RWPE2 (cell line): ENCODE data around the gene WWOX.
A peak's percentile ranks its signal among the peaks of the same experiment; 100 is the strongest.

Experiments
- ATAC-seq: fragments of 200-7000 bp; cut with Tn5 transposase; 3 replicates; pipeline ENCODE4 v1.9.1; 2021; ENCODE audit warnings: low read depth
- DNase-seq: peaks from one replicate; pipeline ENCODE4 v3.0.0-alpha.2; 2020; ENCODE audit warnings: low spot score
- H3K27ac ChIP-seq: fragments of 450-650 bp; 2 replicates; pipeline ENCODE4 v1.5.1; 2017; ENCODE audit warnings: mild to moderate bottlenecking; ENCODE audit not compliant: poor library complexity, severe bottlenecking
- H3K27me3 ChIP-seq: fragments of 250-450 bp; sonication (Bioruptor Pico); 2 replicates; pipeline ENCODE4 v1.5.1; 2021; ENCODE audit warnings: mild to moderate bottlenecking, moderate library complexity; ENCODE audit not compliant: insufficient read depth, poor library complexity, severe bottlenecking
- H3K36me3 ChIP-seq: fragments of 250-450 bp; sonication (Bioruptor Pico); 2 replicates; pipeline ENCODE4 v1.5.1; 2020; ENCODE audit warnings: low read depth, mild to moderate bottlenecking, moderate library complexity
- H3K4me1 ChIP-seq: fragments of 250-450 bp; sonication (Bioruptor Pico); 2 replicates; pipeline ENCODE4 v1.5.1; 2021; ENCODE audit warnings: mild to moderate bottlenecking, moderate library complexity; ENCODE audit not compliant: insufficient read depth, poor library complexity, severe bottlenecking
- H3K4me3 ChIP-seq: fragments of 250-450 bp; sonication (Bioruptor Pico); 2 replicates; pipeline ENCODE4 v1.5.1; 2021; ENCODE audit warnings: mild to moderate bottlenecking, moderate library complexity; ENCODE audit not compliant: severe bottlenecking
- H3K9me3 ChIP-seq: fragments of 250-450 bp; sonication (Bioruptor Pico); 2 replicates; pipeline ENCODE4 v1.5.1; 2021; ENCODE audit warnings: mild to moderate bottlenecking, moderate library complexity; ENCODE audit not compliant: severe bottlenecking
- TF ChIP-seq, protein P1 (sequence below): fragments of 450-650 bp; IDR thresholded peaks from one replicate; pipeline ENCODE4 v1.5.1; 2017; ENCODE audit warnings: mild to moderate bottlenecking, moderate library complexity; ENCODE audit not compliant: poor library complexity, severe bottlenecking

The WWOX gene

GRCh38 chr16:78607022-78607421 is 507.6 kb downstream of the WWOX start:
- Histone ChIP-seq H3K27me3 (no peaks in the 10 kb centered on the region), H3K9me3 (no peaks in the 10 kb centered on the region), H3K36me3 (no peaks in the 10 kb centered on the region), H3K4me3 (no peak overlapping the region), H3K4me1 (peaks cover 3% of the 10 kb centered on the region), H3K27ac (no peak overlapping the region)
- DNase-seq: no peak
- no peak for ATAC-seq
- TF ChIP-seq, protein P1, sequence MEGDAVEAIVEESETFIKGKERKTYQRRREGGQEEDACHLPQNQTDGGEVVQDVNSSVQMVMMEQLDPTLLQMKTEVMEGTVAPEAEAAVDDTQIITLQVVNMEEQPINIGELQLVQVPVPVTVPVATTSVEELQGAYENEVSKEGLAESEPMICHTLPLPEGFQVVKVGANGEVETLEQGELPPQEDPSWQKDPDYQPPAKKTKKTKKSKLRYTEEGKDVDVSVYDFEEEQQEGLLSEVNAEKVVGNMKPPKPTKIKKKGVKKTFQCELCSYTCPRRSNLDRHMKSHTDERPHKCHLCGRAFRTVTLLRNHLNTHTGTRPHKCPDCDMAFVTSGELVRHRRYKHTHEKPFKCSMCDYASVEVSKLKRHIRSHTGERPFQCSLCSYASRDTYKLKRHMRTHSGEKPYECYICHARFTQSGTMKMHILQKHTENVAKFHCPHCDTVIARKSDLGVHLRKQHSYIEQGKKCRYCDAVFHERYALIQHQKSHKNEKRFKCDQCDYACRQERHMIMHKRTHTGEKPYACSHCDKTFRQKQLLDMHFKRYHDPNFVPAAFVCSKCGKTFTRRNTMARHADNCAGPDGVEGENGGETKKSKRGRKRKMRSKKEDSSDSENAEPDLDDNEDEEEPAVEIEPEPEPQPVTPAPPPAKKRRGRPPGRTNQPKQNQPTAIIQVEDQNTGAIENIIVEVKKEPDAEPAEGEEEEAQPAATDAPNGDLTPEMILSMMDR: no peak

- peak; percentile 66 for ATAC-seq
- H3K4me1 ChIP-seq: peaks cover 3% of the 10 kb centered on the region
- DNase-seq: no peak
These were observed 508.0 kb downstream of the WWOX start for GRCh38 chr16:78607465-78607864.

DNA sequence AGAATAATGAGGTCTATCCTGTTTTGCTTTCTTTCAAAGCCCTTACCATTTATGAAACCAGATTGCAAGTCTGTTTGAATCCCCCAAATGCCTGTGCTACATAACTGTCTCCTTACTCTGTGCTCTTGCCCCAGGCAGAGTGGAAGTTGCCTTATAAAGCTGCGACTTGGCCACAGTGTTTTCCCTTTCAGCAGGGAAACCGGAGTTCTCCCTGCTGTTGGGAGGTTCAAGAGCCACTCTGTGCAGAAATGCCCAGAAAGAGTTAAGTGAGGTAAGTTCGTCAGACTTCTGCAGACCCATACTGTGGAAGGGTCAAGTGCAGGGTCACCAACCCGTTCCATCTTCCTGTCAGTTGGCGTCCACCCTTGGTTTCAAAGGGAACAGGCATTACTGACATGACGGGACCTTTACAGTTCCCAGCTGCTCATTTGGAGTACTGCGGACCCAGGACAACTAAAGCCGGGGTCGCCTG is 508.9 kb downstream of the WWOX start:
- Histone ChIP-seq H3K27ac (no peak overlapping the region), H3K4me1 (peaks cover 3% of the 10 kb centered on the region), H3K36me3 (no peaks in the 10 kb centered on the region), H3K27me3 (no peaks in the 10 kb centered on the region), H3K4me3 (no peak overlapping the region), H3K9me3 (no peaks in the 10 kb centered on the region)
- ATAC-seq (no peak), DNase-seq (no peak)
- TF ChIP-seq, protein P1: no peak

More at GRCh38 chr16:78607465-78607864, 508.0 kb downstream of the WWOX start:
- no peaks in the 10 kb centered on the region for H3K9me3 ChIP-seq
- H3K27ac ChIP-seq: no peak overlapping the region
- no peaks in the 10 kb centered on the region for H3K27me3 ChIP-seq
- TF ChIP-seq, protein P1: no peak
- no peak overlapping the region for H3K4me3 ChIP-seq
- H3K36me3 ChIP-seq: no peaks in the 10 kb centered on the region

GRCh38 chr16:78609402-78610274 is 510.2 kb downstream of the WWOX start:
- Histone ChIP-seq H3K9me3 (no peaks in the 10 kb centered on the region), H3K4me3 (no peak overlapping the region), H3K27me3 (no peaks in the 10 kb centered on the region), H3K27ac (no peak overlapping the region), H3K36me3 (no peaks in the 10 kb centered on the region), H3K4me1 (peaks cover 3% of the 10 kb centered on the region)
- TF ChIP-seq, protein P1: no peak
- ATAC-seq: no peak
- DNase-seq: no peak

DNA sequence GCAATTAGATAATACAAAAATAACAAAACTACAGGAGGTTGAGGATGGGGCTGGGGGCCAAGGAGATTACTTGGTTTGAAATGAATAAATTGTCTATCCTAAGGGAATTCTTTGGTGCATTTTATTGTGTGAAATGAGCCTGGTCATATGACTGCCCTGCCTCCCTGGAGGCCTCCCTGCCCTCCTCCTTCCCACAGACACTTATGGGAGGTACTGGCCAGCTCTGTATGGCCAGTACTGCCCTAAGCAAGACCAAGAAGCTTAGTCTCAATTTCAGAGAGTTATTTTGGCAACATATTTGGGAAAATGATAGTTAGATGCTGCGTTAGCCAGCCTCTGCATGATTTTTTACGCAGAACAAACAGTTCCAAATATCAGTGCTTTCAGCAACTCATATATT is 511.9 kb downstream of the WWOX start:
- DNase-seq: no peak
- TF ChIP-seq, protein P1: no peak
- peaks cover 3% of the 10 kb centered on the region for H3K4me1 ChIP-seq
- no peaks in the 10 kb centered on the region for H3K27me3 ChIP-seq
- ATAC-seq: no peak
- H3K27ac ChIP-seq: no peak overlapping the region
- H3K36me3 ChIP-seq: no peaks in the 10 kb centered on the region
- no peaks in the 10 kb centered on the region for H3K9me3 ChIP-seq
- H3K4me3 ChIP-seq: no peak overlapping the region
